Activated T-cell treated with anti-CD3 and anti-CD28 coated beads for 1 hour (primary cell): ENCODE measurements around the gene SPEF1.

Experiments
- DNase-seq: peaks from one replicate; pipeline ENCODE4 v3.0.0-alpha.2; 2020; ENCODE audit warnings: low read depth

SPEF1 gene

DNA sequence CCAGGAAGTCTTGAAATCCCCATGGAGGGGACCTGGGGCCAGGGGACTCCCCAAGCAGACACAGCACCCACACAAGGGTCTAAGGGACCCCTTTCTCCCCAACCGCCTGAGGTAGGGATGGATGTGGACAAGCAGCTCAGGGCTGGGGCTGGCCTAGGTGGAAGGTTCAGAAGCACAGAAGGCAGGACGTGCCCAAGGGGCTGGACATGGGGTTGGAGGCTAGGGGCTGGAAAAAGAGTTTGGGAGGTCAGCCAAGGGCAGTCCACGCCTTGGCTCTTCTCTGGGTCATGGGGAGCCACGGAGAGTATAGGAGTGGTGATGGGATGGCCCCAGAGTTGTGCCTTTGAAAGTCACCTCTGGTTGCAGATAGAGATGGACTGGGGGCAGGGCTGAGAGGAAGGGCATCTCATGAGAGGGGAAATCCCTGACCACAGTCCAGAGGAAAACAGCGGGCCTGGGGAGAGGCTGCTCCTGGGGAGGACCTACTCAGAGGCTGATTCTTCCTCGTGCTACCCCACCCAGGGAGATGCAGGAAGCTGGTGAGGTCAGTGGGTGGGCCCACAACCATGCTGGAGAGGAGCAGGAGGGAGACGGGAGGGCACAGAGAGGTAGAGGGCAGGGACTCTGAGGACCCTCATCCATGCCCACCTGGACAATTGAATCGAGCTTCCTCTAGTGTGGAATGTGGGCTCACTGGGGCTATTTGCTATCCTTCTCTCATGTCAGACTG is 51.3 kb downstream of the SPEF1 start:
- DNase-seq: no peak

DNA sequence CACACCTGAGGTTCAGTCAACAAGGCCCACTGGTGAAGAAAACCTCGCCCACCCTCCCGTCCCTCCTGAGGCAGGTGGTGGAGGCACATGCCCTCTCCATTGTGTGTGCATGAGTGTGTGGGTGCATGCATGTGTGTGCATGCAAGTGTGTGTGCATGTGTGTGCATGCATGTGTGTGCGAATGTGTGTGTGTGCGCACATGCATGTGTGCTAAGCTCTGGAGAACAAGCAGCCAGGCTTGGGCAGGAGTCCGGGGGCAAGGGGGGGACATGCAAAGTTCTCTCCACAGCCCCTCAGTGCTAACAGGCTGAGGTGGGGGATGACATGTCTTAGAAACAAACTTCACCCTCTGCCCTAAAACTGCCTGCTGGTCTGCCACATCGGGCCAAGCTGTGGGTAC is 51.9 kb downstream of the SPEF1 start:
- DNase-seq: no peak

DNA sequence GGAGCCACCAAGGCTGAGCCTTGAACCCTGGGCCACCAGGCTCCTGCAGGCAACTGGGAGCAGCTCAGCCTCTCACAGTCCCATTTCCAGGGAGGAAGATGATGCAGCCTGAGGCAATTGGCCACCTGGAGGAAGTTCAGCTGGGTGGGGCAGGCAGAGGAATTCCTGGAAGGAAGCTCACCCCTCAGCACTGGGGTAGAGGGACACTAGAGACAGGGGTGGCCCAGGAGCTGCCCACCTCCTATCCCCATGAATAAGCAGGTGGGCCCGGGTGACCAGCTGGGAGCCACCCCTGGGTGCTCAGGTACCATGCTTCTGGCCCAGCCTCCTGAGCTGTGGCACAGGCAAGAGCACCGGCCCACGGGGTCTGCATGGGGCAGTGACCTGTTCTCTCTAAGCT is 52.4 kb downstream of the SPEF1 start:
- no peak for DNase-seq

DNA sequence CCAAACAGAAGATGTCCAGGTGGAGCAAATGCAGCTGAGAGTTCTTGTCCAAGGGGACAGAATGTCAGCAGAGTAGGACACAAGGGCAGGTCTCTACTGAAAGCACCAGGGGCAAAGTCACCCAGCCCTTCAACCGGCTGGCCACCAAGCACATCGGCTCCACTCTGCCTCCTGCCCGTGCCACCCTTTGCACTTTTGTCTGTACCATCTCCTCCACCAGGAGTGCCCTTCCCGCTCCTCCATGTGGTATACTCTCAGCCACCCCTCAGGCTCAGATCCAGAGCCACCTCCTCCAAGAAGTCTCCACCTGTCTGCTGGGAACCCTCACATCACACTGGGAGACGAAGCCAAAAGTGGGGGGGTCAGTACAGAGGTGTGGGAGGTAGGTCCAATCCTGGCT is 52.9 kb downstream of the SPEF1 start:
- DNase-seq: no peak
